D721Med (cell line): ENCODE measurements around the gene DIP2C.

ENCODE experiments used
- DNase-seq: peaks from one replicate; pipeline ENCODE4 v3.0.0; 2011; ENCODE audit warnings: low spot score; ENCODE audit not compliant: insufficient read length
- FAIRE-seq: peaks from 2 replicates; lab custom pipeline; 2011; peaks lifted over from hg19 to GRCh38; lab: Jason Lieb, UNC
- TF ChIP-seq, protein P1 (sequence below): IDR thresholded peaks from 2 replicates; pipeline ENCODE4 v1.5.1; 2012; ENCODE audit warnings: mild to moderate bottlenecking, control low read depth; ENCODE audit not compliant: insufficient read depth; ENCODE audit errors: missing control alignments

Gene DIP2C

DNA sequence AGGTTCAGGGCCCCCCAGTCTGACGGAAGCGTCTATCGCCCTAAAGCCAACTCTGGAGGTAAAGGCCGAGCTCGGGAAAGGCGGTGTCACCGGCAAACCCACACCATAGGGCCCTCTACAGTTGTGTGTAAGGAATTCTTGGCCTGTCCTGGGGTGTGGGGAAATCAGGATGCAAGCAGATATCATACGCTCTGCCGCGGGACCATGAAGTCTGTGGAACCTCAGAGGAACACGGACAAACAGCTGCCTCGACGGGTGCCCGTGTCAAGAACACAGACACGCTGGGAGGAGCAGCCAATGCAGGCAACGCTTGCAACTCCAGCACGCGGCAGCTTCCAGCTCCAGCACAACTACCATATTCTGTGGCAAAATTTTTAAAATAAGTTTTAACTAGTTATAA, 157.9 kb downstream of the DIP2C start:
- DNase-seq: no peak
- TF ChIP-seq, protein P1, sequence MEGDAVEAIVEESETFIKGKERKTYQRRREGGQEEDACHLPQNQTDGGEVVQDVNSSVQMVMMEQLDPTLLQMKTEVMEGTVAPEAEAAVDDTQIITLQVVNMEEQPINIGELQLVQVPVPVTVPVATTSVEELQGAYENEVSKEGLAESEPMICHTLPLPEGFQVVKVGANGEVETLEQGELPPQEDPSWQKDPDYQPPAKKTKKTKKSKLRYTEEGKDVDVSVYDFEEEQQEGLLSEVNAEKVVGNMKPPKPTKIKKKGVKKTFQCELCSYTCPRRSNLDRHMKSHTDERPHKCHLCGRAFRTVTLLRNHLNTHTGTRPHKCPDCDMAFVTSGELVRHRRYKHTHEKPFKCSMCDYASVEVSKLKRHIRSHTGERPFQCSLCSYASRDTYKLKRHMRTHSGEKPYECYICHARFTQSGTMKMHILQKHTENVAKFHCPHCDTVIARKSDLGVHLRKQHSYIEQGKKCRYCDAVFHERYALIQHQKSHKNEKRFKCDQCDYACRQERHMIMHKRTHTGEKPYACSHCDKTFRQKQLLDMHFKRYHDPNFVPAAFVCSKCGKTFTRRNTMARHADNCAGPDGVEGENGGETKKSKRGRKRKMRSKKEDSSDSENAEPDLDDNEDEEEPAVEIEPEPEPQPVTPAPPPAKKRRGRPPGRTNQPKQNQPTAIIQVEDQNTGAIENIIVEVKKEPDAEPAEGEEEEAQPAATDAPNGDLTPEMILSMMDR: no peak
- no peak for FAIRE-seq

DNA sequence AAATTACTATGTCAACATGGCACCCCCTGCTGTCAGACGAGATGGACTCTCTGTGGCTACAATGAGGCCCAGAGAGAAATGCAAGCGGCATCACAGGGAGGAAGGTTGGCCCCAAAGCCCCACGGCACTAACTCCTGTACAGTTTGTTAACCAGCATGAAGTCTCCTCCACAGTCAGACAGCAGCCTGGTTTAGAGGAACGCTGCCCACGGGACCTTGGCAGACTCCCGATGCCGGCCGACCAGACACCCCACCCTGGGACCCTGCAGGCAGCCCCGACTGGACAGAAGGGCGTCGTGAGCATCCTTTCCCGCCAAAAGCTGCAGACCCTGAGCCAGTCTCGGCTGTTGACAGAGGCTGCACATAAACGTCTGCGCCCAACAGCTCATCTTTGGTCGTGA, 158.8 kb downstream of the DIP2C start:
- TF ChIP-seq, protein P1: no peak
- no peak for FAIRE-seq
- DNase-seq: no peak

DNA sequence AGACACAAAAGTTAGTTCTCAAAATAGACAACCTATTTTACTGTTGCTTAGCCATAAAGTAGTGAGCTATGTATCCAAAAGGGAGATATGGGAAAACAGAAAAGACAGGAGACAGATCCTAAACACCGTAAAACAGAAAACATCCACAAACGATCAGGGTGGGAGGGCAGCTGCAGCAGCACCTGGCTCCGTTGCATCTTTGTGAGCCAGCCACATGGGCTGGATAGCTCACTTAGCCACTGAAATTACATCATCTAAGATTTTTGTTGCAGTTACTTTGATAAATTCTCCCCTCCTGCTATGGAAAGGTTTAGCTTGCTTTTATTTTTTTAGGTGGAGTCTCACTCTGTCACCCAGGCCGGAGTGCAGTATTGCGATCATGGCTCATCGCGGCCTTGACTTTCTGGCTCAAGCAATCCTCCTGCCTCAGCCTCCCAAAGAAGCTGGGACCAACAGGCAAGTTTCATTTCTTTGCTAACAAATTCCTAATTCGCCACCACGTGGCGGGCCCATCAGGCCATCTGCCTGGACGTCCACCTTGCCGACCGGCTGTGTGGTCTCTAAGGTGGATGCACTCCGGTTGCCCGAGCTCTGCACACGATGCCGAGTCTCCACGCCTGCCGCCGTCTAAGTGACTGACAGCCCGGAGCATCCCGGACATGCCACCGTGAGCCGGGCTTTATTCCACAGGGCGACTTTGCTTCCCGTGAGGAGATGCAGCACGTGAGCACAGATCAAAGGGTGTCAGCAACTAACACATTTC, 159.8 kb downstream of the DIP2C start:
- no peak for FAIRE-seq
- no peak for DNase-seq
- TF ChIP-seq, protein P1: no peak

DNA sequence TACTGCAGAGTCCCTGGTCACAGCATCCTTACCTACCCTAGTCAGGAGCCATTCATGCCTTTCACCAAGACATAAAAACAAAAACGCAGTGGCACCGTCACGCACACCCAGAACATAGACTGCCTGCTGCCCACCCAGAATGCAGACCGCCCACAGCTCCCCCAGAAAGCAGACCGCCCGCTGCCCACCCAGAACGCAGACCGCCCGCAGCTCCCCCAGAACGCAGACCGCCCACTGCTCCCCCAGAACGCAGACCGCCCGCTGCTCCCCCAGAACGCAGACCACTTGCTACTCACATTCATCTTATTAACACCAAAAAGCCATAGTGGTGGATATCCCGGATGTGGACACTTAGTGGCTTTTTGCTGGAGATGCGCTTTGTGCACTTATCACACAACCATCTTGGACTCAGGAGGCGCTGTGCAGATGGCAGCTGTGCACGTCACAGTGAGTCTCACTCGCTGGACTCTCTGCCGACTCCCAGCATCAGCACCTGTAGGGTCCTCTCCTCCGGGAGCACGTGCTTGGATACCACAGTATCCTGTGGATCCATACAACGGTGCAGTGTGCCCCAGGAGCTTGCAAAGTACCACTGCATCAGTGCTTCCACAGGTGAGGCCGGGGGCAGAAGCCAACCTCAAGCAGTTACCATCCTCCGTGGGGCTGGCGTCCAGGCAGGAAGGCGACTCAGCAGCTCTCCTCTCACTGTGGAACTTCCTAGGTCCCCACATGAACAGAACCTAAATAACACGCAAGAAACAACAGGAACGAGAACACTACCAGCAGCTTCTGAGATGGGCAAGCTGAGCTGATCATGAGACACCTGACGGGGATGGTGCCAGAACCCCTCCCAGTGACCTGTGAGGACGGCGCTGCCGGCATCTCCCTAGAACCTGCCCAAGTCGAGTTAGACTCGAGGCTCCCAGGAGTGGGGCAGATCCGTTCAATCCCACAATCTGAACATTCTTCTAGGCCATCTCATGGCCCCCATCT, 161.0 kb downstream of the DIP2C start:
- TF ChIP-seq, protein P1: no peak
- FAIRE-seq: no peak
- no peak for DNase-seq

DNA sequence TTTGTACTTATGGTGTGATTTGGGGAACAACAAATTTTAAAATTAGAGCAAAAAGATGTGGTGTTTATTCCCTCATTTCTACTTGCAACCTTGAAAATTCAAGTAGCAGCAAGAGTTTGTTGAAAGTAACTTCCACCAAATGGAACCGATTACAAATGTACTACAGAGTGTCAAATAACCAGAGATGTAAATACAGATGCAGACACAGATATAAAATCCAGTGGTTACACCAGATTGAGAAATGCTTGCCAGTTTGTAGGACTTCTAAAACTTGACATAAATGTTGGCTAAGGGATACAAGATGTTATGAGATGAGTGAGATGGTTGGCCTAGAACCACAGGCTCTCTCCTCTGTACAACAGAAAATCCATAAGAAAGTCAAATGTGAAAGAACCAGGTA, 162.1 kb downstream of the DIP2C start:
- no peak for FAIRE-seq
- DNase-seq: no peak
- TF ChIP-seq, protein P1: no peak

DNA sequence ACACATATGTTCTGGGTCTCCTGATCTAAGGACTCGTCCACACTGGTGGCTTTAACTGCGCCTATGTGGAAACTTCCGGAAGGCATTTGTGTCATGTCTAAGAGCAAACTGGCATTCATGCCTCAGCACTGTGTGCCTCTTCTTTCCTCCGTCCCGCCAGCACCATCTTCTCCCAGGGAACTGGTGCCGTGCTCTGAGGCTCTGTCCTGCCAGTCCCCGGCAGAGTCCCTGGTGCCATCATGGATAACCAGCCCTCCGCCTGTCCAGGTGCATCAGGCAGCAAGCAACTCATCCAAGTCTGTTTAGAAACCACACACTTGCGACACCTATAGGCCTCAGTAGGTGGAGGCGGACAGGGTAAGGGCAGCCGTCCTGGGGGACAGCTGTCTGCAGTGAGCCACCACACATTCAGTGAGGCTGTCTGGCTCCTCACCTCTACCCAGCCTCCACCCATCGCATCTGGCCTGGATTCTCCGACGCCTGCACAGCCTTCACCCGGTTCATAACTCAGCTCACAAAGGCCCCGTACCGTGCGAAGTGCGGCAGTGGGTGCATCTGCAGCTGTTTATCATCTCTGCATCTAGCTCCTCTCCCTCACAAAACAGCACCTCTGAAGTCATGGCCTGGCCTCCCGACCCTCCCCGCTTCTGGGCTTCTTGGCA, 162.7 kb downstream of the DIP2C start:
- no peak for DNase-seq
- FAIRE-seq: no peak
- TF ChIP-seq, protein P1: no peak
